Stimulated activated naive CD8-positive, alpha-beta T cell treated with anti-CD3 and anti-CD28 coated beads, Interleukin-15, Interleukin-2, amounts not matched to agents 100 ng/mL and 50 ng/mL, for 24 hours (primary cell): ENCODE data around the gene GPR39.

Experiments
- H3K27ac Mint-ChIP-seq: one replicate; pipeline ENCODE4 v1.8.0; 2021; ENCODE audit warnings: mild to moderate bottlenecking, mixed read lengths
- H3K27me3 Mint-ChIP-seq: one replicate; pipeline ENCODE4 v1.8.0; 2021; ENCODE audit warnings: mixed read lengths
- H3K36me3 Mint-ChIP-seq: one replicate; pipeline ENCODE4 v1.8.0; 2021; ENCODE audit warnings: low read depth, mixed read lengths
- H3K4me1 Mint-ChIP-seq: one replicate; pipeline ENCODE4 v1.8.0; 2021; ENCODE audit warnings: low read depth, mixed read lengths
- H3K4me3 Mint-ChIP-seq: one replicate; pipeline ENCODE4 v1.8.0; 2021; ENCODE audit warnings: mild to moderate bottlenecking, mixed read lengths
- H3K9me3 Mint-ChIP-seq: one replicate; pipeline ENCODE4 v1.8.0; 2021; ENCODE audit warnings: mixed read lengths

Gene GPR39

GRCh38 chr2:132567682-132568081 lies 151.1 kb downstream of the GPR39 start:
- H3K9me3 Mint-ChIP-seq: peaks cover 8% of the 10 kb centered on the region
- H3K27me3 Mint-ChIP-seq: peaks cover 4% of the 10 kb centered on the region
- H3K36me3 Mint-ChIP-seq: no peaks in the 10 kb centered on the region
- H3K4me3 Mint-ChIP-seq: no peak overlapping the region
- no peak overlapping the region for H3K27ac Mint-ChIP-seq
- no peaks in the 10 kb centered on the region for H3K4me1 Mint-ChIP-seq

GRCh38 chr2:132568656-132569055 lies 152.1 kb downstream of the GPR39 start:
- Mint-ChIP-seq H3K4me3 (no peak overlapping the region), H3K27me3 (peaks cover 4% of the 10 kb centered on the region), H3K27ac (no peak overlapping the region), H3K9me3 (peaks cover 8% of the 10 kb centered on the region), H3K36me3 (no peaks in the 10 kb centered on the region), H3K4me1 (no peaks in the 10 kb centered on the region)

- no peaks in the 10 kb centered on the region for H3K4me1 Mint-ChIP-seq
- H3K4me3 Mint-ChIP-seq: no peak overlapping the region
- H3K36me3 Mint-ChIP-seq: no peaks in the 10 kb centered on the region
- peaks cover 10% of the 10 kb centered on the region for H3K9me3 Mint-ChIP-seq
- peaks cover 4% of the 10 kb centered on the region for H3K27me3 Mint-ChIP-seq
- H3K27ac Mint-ChIP-seq: no peak overlapping the region
Observed at GRCh38 chr2:132573444-132574007, 156.9 kb downstream of the GPR39 start.

- no peak overlapping the region for H3K27ac Mint-ChIP-seq
- peaks cover 6% of the 10 kb centered on the region for H3K27me3 Mint-ChIP-seq
- H3K9me3 Mint-ChIP-seq: peaks cover 5% of the 10 kb centered on the region
- H3K4me3 Mint-ChIP-seq: no peak overlapping the region
- H3K36me3 Mint-ChIP-seq: no peaks in the 10 kb centered on the region
- no peaks in the 10 kb centered on the region for H3K4me1 Mint-ChIP-seq
Observed at GRCh38 chr2:132577686-132578085, 161.1 kb downstream of the GPR39 start.

DNA sequence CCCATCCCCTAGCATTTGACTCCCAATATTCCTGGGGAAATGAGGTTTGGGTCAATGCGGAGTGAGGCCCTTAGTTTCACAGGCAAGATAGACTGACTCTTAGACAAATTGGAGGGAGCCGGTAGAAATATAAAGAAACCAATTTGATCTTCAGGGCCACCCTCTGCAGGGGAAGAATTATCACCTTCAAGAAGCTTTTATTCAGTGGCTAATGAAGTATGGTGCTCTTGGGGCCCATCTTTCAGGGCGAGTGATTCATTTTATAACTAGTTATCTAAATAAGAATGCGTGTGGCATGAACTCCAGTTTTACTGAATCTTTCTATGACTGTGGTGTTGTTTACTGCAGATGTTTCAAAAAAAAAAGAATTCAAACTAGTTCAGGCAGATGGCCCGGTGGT lies 165.0 kb downstream of the GPR39 start:
- Mint-ChIP-seq H3K4me3 (no peak overlapping the region), H3K27ac (no peak overlapping the region), H3K4me1 (no peaks in the 10 kb centered on the region), H3K27me3 (peaks cover 6% of the 10 kb centered on the region), H3K36me3 (no peaks in the 10 kb centered on the region), H3K9me3 (no peaks in the 10 kb centered on the region)

DNA sequence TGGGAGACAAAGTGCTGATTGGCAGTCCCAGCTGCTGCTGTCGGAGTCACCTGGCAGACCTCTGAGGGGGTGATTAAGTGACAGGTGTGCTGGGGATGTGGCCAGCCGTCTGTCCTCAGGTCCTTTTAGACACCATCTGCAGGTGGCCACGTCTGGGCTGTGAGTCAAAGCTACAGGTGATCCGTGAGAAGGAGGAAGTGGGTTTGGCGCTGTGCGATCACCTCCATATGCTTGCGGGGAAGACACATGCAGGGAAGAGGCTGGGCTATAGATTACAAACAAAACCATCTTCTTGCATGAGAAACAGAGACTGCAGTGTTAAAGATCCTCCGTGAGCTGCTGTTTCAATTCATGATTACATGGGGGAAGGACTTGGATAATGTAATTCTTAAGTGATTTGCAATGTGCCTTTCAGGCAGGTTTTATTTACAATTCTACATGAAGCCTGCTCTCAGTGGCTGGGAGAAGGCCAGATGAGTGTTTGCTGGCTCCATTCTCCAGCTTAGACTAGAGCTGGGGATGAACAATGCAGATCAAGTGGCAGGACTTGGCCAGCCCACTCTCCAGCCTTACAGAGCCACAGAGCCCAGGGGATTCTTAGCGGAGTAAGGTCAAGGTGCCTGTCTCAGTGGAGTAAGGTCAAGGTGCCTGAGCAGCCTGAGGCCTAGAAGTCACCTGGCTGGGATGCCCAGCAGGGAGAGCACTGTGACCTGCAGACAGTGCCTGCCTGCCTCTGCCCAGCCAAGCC lies 165.6 kb downstream of the GPR39 start:
- Mint-ChIP-seq H3K27ac (no peak overlapping the region), H3K36me3 (no peaks in the 10 kb centered on the region), H3K9me3 (no peaks in the 10 kb centered on the region), H3K27me3 (peaks cover 6% of the 10 kb centered on the region), H3K4me1 (no peaks in the 10 kb centered on the region), H3K4me3 (no peak overlapping the region)

- no peaks in the 10 kb centered on the region for H3K36me3 Mint-ChIP-seq
- no peak overlapping the region for H3K27ac Mint-ChIP-seq
- H3K9me3 Mint-ChIP-seq: no peaks in the 10 kb centered on the region
- H3K4me1 Mint-ChIP-seq: no peaks in the 10 kb centered on the region
- H3K27me3 Mint-ChIP-seq: peaks cover 4% of the 10 kb centered on the region
- no peak overlapping the region for H3K4me3 Mint-ChIP-seq
Observed at GRCh38 chr2:132583666-132584360, 167.2 kb downstream of the GPR39 start.

DNA sequence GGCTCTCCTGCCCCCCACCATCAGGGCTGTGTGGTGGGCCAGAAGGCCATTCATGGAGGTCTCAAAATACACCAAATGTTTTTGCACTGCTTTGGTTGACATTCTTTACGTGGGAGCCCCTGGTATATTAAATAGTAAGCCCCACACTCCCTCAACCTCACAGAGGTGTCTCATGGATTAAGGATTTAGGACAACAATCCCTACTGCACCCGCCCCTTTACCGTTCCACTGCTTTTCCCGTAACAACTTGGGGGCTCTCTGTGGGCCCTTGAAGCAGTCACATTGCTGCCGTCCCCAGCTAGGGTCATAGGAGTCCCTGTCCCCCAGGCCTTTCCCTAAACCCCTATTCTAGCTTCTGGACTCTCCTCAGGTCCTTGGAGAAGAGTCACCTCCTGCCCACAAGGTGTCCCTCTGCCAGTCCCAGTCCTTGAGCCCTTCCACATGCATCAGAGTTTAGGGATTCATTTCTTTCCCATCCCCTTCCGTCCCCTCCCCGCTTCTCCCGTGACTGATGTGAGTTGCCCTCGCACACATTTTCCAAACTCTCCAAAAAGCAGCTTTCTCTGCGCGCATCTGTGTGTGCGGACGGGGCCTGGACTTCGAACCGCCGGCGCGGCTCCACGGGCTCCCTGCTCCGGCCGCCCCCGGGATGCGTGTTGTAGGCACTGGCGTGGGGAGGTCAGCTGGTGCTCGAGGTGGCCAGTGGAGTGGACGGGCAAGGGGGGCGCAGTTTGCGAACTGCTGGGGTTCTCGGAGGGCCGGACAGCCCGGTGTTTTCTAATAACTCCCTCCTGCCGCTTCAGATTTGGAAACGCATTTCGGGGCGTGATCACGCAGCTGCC lies 168.6 kb downstream of the GPR39 start:
- H3K9me3 Mint-ChIP-seq: no peaks in the 10 kb centered on the region
- no peak overlapping the region for H3K4me3 Mint-ChIP-seq
- no peaks in the 10 kb centered on the region for H3K27me3 Mint-ChIP-seq
- no peak overlapping the region for H3K27ac Mint-ChIP-seq
- H3K36me3 Mint-ChIP-seq: no peaks in the 10 kb centered on the region
- no peaks in the 10 kb centered on the region for H3K4me1 Mint-ChIP-seq

GRCh38 chr2:132586101-132586511 lies 169.5 kb downstream of the GPR39 start:
- no peaks in the 10 kb centered on the region for H3K27me3 Mint-ChIP-seq
- no peaks in the 10 kb centered on the region for H3K9me3 Mint-ChIP-seq
- no peaks in the 10 kb centered on the region for H3K36me3 Mint-ChIP-seq
- no peak overlapping the region for H3K27ac Mint-ChIP-seq
- H3K4me1 Mint-ChIP-seq: no peaks in the 10 kb centered on the region
- H3K4me3 Mint-ChIP-seq: no peak overlapping the region

- H3K36me3 Mint-ChIP-seq: no peaks in the 10 kb centered on the region
- no peak overlapping the region for H3K27ac Mint-ChIP-seq
- H3K4me1 Mint-ChIP-seq: no peaks in the 10 kb centered on the region
- no peaks in the 10 kb centered on the region for H3K27me3 Mint-ChIP-seq
- no peaks in the 10 kb centered on the region for H3K9me3 Mint-ChIP-seq
- H3K4me3 Mint-ChIP-seq: no peak overlapping the region
Observed at GRCh38 chr2:132586835-132587234, 170.2 kb downstream of the GPR39 start.

- Mint-ChIP-seq H3K4me1 (no peaks in the 10 kb centered on the region), H3K36me3 (no peaks in the 10 kb centered on the region), H3K9me3 (no peaks in the 10 kb centered on the region), H3K27ac (no peak overlapping the region), H3K4me3 (no peak overlapping the region), H3K27me3 (no peaks in the 10 kb centered on the region)
Observed at GRCh38 chr2:132588576-132588975, 172.0 kb downstream of the GPR39 start.

- H3K36me3 Mint-ChIP-seq: no peaks in the 10 kb centered on the region
- no peaks in the 10 kb centered on the region for H3K27me3 Mint-ChIP-seq
- H3K27ac Mint-ChIP-seq: no peak overlapping the region
- H3K9me3 Mint-ChIP-seq: no peaks in the 10 kb centered on the region
- no peaks in the 10 kb centered on the region for H3K4me1 Mint-ChIP-seq
- H3K4me3 Mint-ChIP-seq: no peak overlapping the region
Observed at GRCh38 chr2:132589111-132589830, 172.7 kb downstream of the GPR39 start.

DNA sequence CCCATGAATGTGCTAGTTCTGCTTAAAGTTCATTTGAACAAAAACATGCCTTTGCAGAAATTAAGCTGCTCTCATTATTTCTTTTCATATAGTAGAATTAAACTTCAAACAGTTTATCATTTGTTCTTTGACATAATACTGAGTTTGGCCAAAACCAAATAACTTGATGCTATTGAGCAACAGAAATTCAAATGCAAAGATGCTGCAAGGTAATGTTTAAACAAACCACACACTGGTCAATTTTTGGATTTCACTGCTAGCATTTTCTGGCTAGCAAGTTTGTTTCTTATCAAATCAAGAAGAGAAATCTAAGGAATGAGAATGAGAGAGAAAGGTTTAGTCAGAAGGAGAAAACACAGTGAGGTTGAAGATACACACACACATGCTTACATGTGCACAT lies 173.4 kb downstream of the GPR39 start:
- no peaks in the 10 kb centered on the region for H3K27me3 Mint-ChIP-seq
- H3K9me3 Mint-ChIP-seq: no peaks in the 10 kb centered on the region
- no peak overlapping the region for H3K27ac Mint-ChIP-seq
- H3K36me3 Mint-ChIP-seq: no peaks in the 10 kb centered on the region
- H3K4me1 Mint-ChIP-seq: no peaks in the 10 kb centered on the region
- no peak overlapping the region for H3K4me3 Mint-ChIP-seq

- Mint-ChIP-seq H3K27ac (no peak overlapping the region), H3K9me3 (no peaks in the 10 kb centered on the region), H3K4me3 (no peak overlapping the region)
Observed at GRCh38 chr2:132593171-132593570, 176.6 kb downstream of the GPR39 start.

More at GRCh38 chr2:132593171-132593570, 176.6 kb downstream of the GPR39 start:
- Mint-ChIP-seq H3K27me3 (no peaks in the 10 kb centered on the region), H3K4me1 (no peaks in the 10 kb centered on the region), H3K36me3 (no peaks in the 10 kb centered on the region)
